Activated T-cell treated with anti-CD3 and anti-CD28 coated beads, Interleukin-2, amount 50 U/mL, for 4 hours (primary cell): ENCODE data around the gene CDKN1C. TPM values are rescaled to one million over a fixed set of nuclear protein-coding genes. Genes with fewer than 3 reads are reported as not detected.

ENCODE experiments used
- ATAC-seq, 2 donors: fragments of 200-7000 bp; cut with Tn5 transposase; one replicate each; pipeline ENCODE4 v1.10.0; 2021
- DNase-seq: peaks from one replicate; pipeline ENCODE4 v3.0.0-alpha.2; 2020
- H3K27me3 Mint-ChIP-seq: one replicate; pipeline ENCODE4 v1.8.0; 2021; ENCODE audit warnings: low read depth, mixed read lengths
- H3K36me3 Mint-ChIP-seq: one replicate; pipeline ENCODE4 v1.8.0; 2022; ENCODE audit warnings: mixed read lengths; ENCODE audit not compliant: insufficient read depth
- H3K4me1 Mint-ChIP-seq: one replicate; pipeline ENCODE4 v1.8.0; 2021; ENCODE audit warnings: low read depth, mixed read lengths
- H3K4me3 Mint-ChIP-seq: one replicate; pipeline ENCODE4 v1.8.0; 2021; ENCODE audit warnings: mild to moderate bottlenecking, moderate library complexity, mixed read lengths
- H3K9me3 Mint-ChIP-seq: one replicate; pipeline ENCODE4 v1.8.0; 2021; ENCODE audit warnings: mixed read lengths
- total RNA-seq, 3 donors: library from RNA; stranded (reverse); gene quantifications; one replicate each; pipeline ENCODE4 v1.2.1, GENCODE V29; 2021

Gene CDKN1C
- total RNA-seq, 3 donors from 2014 or later = 0.71 to 1.0 (median 0.76) TPM

DNA sequence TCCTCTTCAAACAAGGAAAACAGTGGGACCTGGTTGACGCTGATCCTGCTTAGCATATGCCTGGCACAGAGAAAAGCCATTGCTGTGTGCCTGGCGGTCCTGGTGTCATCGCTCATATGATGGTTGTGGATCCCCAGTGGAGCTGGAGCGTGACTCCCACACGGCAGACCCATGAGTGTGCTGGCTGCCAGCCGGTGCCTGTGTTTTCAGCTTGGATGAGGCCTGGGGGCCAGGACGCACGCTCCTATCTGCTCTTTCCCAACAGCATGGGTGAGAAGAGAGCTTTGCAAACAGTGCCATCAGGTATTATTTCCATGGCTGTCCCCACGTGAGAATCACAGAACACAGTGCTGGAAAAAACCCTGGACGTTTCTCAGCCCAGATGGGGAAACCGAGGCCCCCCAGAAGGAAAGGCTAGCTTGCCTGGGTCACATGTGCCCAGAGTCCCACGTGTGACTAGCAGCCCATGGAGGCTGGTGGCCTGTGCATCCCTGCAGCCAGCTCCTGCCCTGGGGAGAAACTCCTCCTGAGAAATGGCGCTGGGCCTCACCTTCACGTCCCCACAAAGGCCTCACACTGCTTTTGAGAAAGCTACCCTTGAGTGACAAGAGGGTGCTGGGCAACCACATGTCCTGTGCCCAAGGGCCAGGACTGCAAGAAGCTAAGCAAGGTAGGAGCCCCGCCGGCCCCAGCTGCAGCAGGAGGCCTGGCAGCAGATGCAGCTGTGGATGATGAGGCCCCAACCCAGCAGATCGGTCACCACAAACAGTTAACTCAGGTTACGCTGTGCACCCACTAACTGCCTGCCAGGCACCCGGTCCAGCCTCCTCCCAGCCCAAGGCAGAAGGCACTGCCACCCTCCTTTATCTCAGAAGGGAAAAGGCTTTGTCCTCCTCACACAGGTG, 4.2 kb downstream of the CDKN1C start:
- Mint-ChIP-seq H3K36me3 (no peaks in the 10 kb centered on the region), H3K27me3 (peaks cover 8% of the 10 kb centered on the region), H3K4me3 (no peak overlapping the region), H3K9me3 (no peaks in the 10 kb centered on the region), H3K4me1 (peaks cover 2% of the 10 kb centered on the region)
- DNase-seq (no peak), ATAC-seq (no peak)

DNA sequence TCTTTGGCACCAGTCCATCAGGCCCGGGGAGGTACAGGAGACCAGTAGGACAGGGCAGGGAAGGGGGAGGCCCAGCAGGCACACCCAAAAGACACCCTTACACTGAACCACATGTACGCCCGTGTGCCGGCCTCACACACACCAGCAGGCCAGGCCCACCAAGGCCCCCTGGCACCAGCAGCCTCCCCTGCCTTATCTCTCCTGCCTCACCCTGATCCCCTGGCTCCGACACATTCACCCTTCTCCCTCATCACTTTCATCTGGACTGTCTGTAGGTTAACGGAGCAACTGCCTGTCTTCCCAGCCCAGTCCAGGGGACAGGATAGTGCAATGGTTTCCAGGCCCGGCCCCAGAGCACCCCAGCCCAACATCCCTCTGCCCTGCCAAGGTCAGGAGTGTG, 4.9 kb downstream of the CDKN1C start:
- Mint-ChIP-seq H3K36me3 (no peaks in the 10 kb centered on the region), H3K4me3 (no peak overlapping the region), H3K9me3 (no peaks in the 10 kb centered on the region), H3K27me3 (peaks cover 8% of the 10 kb centered on the region), H3K4me1 (peaks cover 2% of the 10 kb centered on the region)
- no peak for DNase-seq
- ATAC-seq = no peak

DNA sequence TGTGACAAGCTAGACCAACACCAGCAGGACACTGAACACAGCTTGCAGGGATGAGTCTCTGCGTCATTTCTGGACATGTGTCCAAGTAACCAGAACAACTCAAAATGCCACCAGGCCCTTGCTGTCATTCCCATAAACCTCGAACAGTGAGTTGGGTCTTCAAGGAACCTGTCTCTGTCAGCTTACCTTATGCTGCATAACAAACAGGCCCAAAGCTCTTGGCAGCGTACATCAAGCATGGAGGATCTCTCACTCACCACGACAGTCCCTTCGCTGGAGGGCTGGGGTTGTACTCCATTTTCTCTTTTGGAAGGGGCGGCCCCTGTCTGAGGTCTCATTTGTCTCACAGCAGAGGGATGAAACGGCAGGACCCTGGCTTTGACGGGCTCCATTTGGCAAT, 6.8 kb downstream of the CDKN1C start:
- H3K27me3 Mint-ChIP-seq = peaks cover 8% of the 10 kb centered on the region
- no peak overlapping the region for H3K4me3 Mint-ChIP-seq
- H3K4me1 Mint-ChIP-seq = no peaks in the 10 kb centered on the region
- no peak for DNase-seq
- ATAC-seq = no peak
- no peaks in the 10 kb centered on the region for H3K36me3 Mint-ChIP-seq
- no peaks in the 10 kb centered on the region for H3K9me3 Mint-ChIP-seq

DNA sequence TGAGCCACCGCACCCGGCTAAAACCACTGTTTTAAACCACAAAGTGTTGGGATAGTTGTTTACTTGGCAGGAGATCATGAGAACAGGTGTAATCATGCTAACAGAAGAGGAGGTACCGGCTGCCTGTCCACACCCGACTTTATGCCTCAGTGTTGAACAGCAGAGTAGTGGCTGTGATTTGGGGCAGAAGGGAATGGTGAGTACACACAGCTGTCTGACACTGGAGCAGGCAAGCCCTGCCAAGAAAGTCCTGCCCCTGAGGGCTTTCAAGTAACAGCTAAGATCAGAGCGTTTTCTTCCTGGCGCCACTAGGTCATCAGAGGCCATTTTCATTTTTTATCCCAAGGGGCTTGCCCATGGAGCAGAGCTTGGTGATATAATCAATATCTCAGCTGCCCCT, 8.1 kb downstream of the CDKN1C start:
- no peak for DNase-seq
- H3K27me3 Mint-ChIP-seq = no peaks in the 10 kb centered on the region

DNA sequence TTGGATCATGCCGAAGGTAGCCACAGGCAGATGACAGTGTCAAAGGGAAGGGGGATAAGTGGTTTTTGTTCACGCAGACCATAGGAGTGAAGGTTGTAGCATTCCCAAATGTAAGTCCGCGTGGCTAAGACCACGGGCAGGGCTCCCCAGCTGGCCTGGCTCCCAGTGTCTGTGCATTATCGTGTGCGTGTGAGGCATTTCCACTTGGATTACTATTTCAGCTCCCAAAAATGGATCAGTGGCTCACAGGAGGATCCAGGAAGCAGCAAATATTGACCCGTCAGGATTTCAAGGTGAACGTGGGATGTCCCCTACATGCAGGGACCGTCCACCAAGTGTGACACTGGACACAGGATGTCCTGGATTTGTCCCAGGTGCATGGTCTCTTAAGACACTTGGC, 10.6 kb downstream of the CDKN1C start:
- Mint-ChIP-seq H3K36me3 (no peaks in the 10 kb centered on the region), H3K27me3 (peaks cover 19% of the 10 kb centered on the region), H3K4me3 (no peak overlapping the region), H3K9me3 (no peaks in the 10 kb centered on the region), H3K4me1 (no peaks in the 10 kb centered on the region)
- ATAC-seq (no peak), DNase-seq (no peak)

More for the DNA sequence above, 8.1 kb downstream of the CDKN1C start:
- no peak overlapping the region for H3K4me3 Mint-ChIP-seq
- H3K4me1 Mint-ChIP-seq = no peaks in the 10 kb centered on the region
- H3K9me3 Mint-ChIP-seq = no peaks in the 10 kb centered on the region
- ATAC-seq = no peak
- no peaks in the 10 kb centered on the region for H3K36me3 Mint-ChIP-seq

DNA sequence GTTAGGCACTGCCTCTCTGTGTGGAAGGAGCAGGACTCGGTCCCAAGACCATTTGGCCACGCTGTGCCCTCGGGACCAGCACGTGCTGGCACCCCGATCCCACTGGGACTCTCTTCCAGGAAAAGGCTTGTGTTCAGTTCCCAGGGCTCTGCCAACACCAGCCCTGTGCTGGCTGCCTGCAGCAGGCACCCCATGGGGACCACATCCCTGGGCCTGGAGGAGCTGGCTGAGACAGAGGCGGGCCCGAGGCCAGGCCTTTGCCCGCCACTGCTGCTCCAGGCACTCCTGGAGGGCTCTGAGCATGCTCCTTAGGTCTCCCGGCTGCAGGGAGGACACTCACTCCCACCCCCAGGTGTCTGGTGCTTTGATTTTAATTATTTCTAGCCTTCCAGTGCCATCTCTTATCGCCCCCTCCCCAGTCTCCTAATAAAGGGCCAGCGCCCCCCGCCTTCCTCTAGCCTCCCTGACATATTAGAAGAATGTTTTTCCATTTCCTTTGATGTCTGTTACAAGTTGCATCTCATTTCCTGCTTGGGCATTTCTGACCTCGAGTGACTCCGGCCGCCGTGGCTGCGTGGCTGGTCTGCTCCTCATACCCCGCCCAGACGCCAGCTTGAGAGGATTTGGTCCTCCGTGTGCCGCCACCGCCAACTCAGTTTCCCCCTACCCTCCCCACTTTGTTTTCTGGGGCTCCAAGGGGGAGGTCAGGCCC, 14.4 kb downstream of the CDKN1C start:
- Mint-ChIP-seq H3K27me3 (peaks cover 45% of the 10 kb centered on the region), H3K4me3 (no peak overlapping the region), H3K4me1 (peaks cover 2% of the 10 kb centered on the region), H3K9me3 (no peaks in the 10 kb centered on the region), H3K36me3 (no peaks in the 10 kb centered on the region)
- no peak for ATAC-seq
- no peak for DNase-seq

DNA sequence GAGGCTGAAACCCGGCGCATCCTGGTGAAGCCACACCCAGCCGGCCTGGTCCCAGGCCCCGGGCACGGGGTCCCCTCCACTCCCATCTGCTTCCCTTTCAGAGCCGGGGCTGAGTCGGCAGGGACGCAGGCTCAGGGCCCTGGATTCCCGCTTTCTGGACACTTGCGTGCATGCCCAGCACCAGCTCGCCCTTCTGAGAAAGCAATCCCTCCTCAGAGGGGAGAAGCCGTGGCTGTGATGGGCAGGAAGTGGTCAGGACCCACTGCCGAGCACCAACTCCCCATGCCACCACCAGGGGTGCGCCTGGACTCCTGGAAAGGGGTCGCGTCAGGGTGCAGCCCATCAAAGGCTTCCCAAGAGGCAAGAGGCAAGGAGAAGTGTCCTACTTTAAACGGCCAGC, 15.1 kb downstream of the CDKN1C start:
- no peaks in the 10 kb centered on the region for H3K36me3 Mint-ChIP-seq
- DNase-seq (no peak), ATAC-seq (no peak)
- no peaks in the 10 kb centered on the region for H3K9me3 Mint-ChIP-seq
- H3K27me3 Mint-ChIP-seq = peaks cover 48% of the 10 kb centered on the region
- peaks cover 2% of the 10 kb centered on the region for H3K4me1 Mint-ChIP-seq
- no peak overlapping the region for H3K4me3 Mint-ChIP-seq

DNA sequence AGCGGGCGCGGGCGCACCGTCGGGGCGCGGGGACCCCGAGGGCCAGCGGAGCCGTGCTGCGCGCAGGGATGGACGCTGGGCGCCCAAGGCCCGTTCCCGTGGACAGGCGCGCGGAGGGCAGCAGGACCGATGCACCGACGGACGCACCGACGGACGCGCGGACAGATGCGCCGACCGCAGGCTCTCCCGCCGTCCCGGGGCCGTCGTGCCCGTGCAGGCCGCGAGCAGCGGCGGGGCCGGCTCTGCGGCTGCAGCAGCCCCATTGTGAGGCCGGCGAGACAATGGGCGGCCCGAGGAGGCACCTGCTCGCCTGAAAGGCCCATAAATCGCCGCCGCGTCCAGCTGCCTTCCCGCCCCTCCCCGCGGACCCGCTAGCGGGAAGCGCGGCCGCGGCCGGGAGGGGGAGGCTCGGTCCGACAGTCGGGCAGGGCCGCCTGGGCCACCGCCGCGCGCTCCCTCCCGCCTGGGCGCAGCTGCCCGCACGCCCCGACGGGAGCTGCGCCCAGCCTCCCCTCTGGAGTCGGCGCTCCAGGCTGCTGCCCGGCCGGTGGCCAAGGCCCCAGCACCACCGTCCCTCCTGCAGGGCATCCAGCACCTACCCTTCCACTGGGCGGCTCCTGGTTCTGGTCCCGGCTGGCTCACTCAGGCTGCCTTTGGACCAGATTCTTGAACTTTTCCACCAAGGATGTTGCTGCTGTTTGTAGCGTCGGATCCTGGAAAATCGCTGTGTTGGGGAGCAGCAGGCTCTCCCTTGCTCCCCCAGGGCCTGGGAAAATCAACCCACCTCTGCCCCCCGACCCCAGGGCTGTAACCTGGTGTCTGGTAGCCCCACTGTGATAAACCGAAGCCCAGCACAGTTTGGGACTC, 15.8 kb downstream of the CDKN1C start:
- Mint-ChIP-seq H3K9me3 (no peaks in the 10 kb centered on the region), H3K4me1 (peaks cover 2% of the 10 kb centered on the region), H3K36me3 (no peaks in the 10 kb centered on the region), H3K4me3 (no peak overlapping the region), H3K27me3 (peaks cover 51% of the 10 kb centered on the region)
- DNase-seq = no peak
- peak in 1 of 2 donors; percentile 30 for ATAC-seq

DNA sequence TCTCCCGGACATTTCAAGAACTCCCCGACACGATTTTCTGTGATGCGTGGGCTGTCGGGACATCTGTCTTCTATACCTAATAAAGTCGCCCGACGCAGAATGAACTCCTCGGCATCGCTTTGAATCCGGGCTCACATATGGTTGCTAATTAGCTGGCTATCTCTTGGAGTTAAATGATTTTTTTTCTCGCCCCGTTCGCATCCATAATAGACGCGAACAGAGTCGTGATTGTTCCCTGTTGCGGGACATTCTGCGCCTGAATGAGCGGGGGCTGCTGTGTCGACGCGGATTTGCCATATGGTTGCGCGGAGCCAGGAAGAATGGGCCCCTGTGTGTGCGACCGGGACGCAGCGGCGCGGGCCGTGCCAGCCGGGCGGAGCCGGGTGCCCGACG, 16.4 kb downstream of the CDKN1C start:
- H3K36me3 Mint-ChIP-seq = no peaks in the 10 kb centered on the region
- ATAC-seq (no peak), DNase-seq (no peak)
- no peak overlapping the region for H3K4me3 Mint-ChIP-seq
- H3K4me1 Mint-ChIP-seq = peaks cover 2% of the 10 kb centered on the region
- no peaks in the 10 kb centered on the region for H3K9me3 Mint-ChIP-seq
- peaks cover 58% of the 10 kb centered on the region for H3K27me3 Mint-ChIP-seq

DNA sequence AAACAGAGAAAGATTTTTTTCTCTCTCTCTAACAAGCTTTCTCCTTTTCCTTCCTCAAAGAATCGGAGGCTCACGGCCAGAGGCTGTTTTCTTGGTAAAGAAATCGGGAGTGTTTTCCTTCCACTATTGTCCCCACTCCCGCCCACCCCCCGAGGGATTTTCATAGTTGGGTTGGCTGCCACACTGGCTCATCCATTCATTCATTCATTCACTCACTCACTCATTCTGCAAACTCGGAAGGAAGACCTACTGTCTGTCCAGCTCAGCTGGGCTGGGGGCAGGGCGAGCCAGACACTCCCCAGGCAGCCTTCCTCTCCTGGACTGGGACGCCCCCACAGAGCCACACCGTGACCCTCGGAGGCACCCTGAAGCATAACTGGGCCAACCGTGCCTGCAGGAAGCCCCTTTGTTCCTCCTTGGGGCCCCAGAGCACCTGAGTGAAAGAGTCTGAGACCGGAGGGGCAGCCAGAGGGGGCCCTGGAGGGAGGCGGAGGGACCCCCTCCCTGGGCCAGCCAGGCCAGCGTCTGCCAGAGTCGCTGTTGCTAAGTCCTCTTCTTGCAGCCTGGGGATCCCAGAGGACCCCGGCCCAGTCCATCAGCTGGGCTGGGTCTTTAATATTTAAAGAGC, 17.0 kb downstream of the CDKN1C start:
- H3K27me3 Mint-ChIP-seq = peaks cover 63% of the 10 kb centered on the region
- H3K4me1 Mint-ChIP-seq = peaks cover 2% of the 10 kb centered on the region
- ATAC-seq = no peak
- H3K9me3 Mint-ChIP-seq = no peaks in the 10 kb centered on the region
- H3K36me3 Mint-ChIP-seq = no peaks in the 10 kb centered on the region
- H3K4me3 Mint-ChIP-seq = peak overlapping the region; percentile 13
- no peak for DNase-seq

DNA sequence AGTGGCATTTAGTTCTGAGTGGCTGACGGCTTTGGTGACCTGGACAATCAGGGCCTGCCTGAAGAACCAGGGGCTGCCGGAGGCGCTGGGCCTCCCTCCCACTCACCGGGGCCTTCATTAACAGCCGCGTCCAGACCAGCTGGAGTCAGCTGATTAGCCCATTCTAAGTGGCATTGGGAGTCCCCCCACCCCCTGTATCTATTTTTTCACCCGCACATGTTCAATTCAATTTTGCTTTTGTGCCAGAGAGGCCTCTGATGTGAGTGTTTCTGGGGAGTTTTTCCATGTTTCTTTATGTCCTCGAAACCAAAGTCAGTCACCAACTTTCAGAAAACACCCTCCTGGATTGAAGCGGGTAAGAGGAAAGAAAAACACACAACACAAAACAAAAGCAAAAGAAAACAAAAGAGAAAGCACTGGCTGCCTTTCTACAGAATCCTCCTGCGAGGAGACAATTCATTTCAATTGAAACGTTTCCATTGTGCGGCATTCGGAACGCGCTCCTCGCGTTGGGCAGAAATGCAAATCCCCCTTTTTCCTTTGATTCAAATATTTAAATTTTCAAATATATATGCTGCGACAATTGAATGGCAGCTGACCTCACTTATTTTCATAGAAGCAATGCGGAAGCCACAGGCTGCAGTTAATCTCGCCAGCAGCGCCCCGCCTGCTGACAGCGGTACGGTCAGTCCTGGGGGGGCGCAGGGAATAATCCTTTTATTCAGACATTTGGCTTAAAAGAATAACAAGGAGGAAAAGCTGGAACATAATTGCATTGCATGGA, 17.7 kb downstream of the CDKN1C start:
- no peak for ATAC-seq
- Mint-ChIP-seq H3K9me3 (no peaks in the 10 kb centered on the region), H3K27me3 (peaks cover 66% of the 10 kb centered on the region), H3K36me3 (no peaks in the 10 kb centered on the region), H3K4me3 (no peak overlapping the region), H3K4me1 (peaks cover 2% of the 10 kb centered on the region)
- no peak for DNase-seq

DNA sequence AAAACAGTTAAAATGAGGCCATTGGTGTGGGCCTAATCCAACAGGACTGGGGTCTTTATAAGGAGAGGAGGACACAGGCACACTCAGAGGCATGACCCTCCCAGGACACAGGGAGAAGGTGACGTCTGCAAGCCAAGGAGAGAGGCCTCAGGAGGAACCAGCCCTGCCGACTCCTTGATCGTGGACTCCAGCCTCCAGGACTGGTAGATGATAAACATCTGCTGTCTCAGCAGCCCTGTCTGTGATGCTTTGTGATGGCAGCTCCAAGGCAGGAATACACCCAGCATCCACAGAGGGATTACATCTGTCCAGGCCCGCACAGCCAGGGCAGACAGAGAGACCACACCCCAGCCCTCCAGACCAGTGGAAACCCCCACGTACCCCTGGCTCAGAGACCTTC, 18.4 kb downstream of the CDKN1C start:
- DNase-seq (no peak), ATAC-seq (no peak)
- Mint-ChIP-seq H3K9me3 (no peaks in the 10 kb centered on the region), H3K4me3 (no peak overlapping the region), H3K36me3 (no peaks in the 10 kb centered on the region), H3K4me1 (peaks cover 2% of the 10 kb centered on the region), H3K27me3 (peaks cover 66% of the 10 kb centered on the region)

DNA sequence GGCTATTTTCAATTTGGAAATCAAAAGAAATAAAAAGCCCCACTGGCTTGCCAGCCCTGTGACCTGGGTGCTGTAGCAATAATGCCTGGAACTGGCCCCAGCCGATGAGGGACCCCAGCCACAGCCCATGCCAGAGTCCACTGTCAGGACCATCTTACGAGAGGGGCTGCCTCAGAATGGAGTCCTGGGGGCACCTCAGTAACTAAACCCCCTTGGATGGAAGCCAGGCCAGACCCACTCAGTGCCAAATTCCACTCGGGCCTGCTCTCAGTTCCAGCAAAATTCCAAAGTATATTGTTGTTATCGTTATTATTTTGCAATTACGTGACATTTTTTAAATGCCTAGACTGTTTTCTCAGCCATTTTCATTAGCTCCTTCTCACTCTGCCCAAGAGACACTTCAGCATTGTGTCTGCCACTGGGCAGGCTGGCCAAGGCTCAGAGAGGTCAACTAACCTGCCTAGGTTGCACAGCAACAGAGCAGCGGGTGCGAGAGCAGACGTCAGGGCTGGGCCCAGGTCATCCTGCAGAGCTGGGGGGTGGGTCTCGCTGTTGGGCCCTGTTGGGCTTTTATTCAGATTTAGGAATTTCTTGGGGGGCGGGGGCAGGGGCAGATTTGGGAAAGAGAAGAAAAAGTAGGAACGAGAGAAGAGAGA, 19.5 kb downstream of the CDKN1C start:
- ATAC-seq = no peak
- Mint-ChIP-seq H3K4me3 (no peak overlapping the region), H3K9me3 (no peaks in the 10 kb centered on the region), H3K36me3 (no peaks in the 10 kb centered on the region), H3K27me3 (peaks cover 64% of the 10 kb centered on the region), H3K4me1 (peaks cover 2% of the 10 kb centered on the region)
- no peak for DNase-seq
